ENCODE data around the gene ARHGEF19. TPM values are rescaled to one million over a fixed set of nuclear protein-coding genes. Genes with fewer than 3 reads are reported as not detected.

Gene ARHGEF19
- total and polyA plus RNA-seq, 11 donors: 0.97 to 3.8 (median 2.3) TPM

DNA sequence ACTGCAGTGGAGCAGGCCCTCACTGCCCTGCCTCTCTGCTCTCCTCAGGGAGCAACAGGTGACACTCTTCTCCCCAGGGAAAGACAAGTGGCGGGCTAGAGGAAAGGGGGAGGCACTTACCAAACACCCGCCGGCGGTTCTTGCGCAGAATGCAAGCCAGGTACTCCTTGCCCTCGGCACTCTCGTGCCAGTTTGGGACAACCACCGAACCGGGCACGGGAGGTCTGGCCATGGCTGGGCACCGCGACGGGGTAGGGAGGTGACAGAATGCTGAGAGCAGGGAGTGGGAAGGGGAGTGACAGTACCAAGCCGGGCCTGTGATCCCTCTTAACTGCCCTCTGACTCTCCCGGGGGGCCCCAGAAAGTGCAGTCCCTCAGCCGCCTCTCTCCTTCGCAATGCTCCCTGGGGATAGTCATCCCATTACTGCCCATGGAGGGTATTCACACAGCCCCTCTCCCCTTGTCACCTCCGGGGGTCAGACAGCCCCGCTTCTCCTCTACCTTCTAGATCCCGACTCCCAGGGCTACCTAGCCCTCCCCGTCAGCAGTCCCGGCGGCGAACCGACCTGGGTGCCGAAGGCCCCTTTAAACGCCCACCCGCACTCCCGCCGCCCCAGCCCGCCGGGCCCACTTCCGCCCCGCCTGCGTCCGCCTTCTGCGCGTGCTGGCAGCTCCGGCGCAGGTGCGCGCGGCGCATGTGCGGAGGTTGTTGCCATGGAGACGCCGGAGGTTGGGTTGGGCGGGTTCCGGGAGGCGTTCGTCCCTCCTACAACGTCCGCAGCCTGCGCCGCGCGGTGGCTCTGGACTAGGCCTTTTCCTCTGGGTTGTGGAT is 24.3 kb upstream of the ARHGEF19 start, which contains the start of gene CPLANE2:
TSS of gene CPLANE2 (minus strand) at position 673 of the 832 bp plus-strand sequence. CDS start at position 232, 441 bp downstream.
- intact Hi-C loops (cut with DNase I): loop anchor here in 2 of 10 donors (2.0 to 5.0 kb wide), 2 partner anchors 20 to 154 kb away; no protein-coding TSS in a partner anchor
- Histone ChIP-seq H3K36me3 (peaks cover 0 to 9% (median 0%) of the 10 kb centered on the region in 9 donors), H3K4me1 (peaks cover 0 to 22% (median 16%) of the 10 kb centered on the region in 12 donors), H3K9me3 (no peaks in the 10 kb centered on the region), H3K4me3 (peak within 1 kb of the TSS; percentile 49 to 81 (median 68)), H3K27me3 (no peaks in the 10 kb centered on the region), H3K27ac (peak within 1 kb of the TSS; percentile 61 to 94 (median 86))
- TF ChIP-seq POLR2A (IDR thresholded peaks at IDR 0.05): peak in 1 of 2 donors; percentile 88
- TF ChIP-seq, protein P1, sequence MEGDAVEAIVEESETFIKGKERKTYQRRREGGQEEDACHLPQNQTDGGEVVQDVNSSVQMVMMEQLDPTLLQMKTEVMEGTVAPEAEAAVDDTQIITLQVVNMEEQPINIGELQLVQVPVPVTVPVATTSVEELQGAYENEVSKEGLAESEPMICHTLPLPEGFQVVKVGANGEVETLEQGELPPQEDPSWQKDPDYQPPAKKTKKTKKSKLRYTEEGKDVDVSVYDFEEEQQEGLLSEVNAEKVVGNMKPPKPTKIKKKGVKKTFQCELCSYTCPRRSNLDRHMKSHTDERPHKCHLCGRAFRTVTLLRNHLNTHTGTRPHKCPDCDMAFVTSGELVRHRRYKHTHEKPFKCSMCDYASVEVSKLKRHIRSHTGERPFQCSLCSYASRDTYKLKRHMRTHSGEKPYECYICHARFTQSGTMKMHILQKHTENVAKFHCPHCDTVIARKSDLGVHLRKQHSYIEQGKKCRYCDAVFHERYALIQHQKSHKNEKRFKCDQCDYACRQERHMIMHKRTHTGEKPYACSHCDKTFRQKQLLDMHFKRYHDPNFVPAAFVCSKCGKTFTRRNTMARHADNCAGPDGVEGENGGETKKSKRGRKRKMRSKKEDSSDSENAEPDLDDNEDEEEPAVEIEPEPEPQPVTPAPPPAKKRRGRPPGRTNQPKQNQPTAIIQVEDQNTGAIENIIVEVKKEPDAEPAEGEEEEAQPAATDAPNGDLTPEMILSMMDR (IDR thresholded peaks at IDR 0.05): peak in 3 of 12 donors; percentile 24 to 33 (median 28)
- DNase-seq: peak; percentile 95 to 97 (median 96)
- 1 to 2% (median 1%) methylated on average over 41 to 57 of the region's 57 CpGs for WGBS, 4 donors
- peak; percentile 81 to 96 (median 96) for ATAC-seq

GRCh38 chr1:16235944-16236510 is 23.6 kb upstream of the ARHGEF19 start:
- 37 to 44% (median 43%) methylated on average over 6 of the region's 6 CpGs for WGBS, 4 donors
- peak overlapping the region; percentile 61 to 94 (median 86) for H3K27ac ChIP-seq
- H3K9me3 ChIP-seq: no peaks in the 10 kb centered on the region
- no peak for TF ChIP-seq POLR2A (IDR thresholded peaks at IDR 0.05)
- TF ChIP-seq, protein P1 (IDR thresholded peaks at IDR 0.05): peak in 5 of 12 donors; percentile 24 to 39 (median 26)
- intact Hi-C loops (cut with DNase I): loop anchor here in 2 of 10 donors (2.0 to 5.0 kb wide), 2 partner anchors 19 to 154 kb away; no protein-coding TSS in a partner anchor
- DNase-seq (peak in 2 of 5 donors; percentile 41 to 58), ATAC-seq (peak; percentile 33 to 71 (median 64))
- H3K27me3 ChIP-seq: no peaks in the 10 kb centered on the region
- peaks cover 0 to 22% (median 16%) of the 10 kb centered on the region in 12 donors for H3K4me1 ChIP-seq
- peak overlapping the region; percentile 49 to 81 (median 68) for H3K4me3 ChIP-seq
- H3K36me3 ChIP-seq: peaks cover 0 to 14% (median 0%) of the 10 kb centered on the region in 9 donors

DNA sequence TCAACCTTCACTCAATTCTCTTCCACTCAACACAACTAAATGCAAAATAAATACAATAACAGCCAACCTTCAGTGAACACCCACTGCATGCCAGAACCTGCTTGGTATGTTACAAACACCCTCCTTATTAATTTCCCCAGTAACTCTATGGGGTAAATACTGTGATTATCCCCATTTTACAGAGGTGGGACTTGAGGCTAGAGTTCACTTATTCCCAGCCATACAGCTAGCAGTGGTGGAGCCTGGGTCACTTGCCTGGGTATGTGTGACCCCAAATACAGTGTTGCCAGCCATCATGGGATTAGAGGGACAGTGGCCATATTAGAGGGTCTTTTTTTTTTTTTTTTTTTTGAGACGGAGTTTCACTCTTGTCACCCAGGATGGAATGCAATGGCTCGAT is 22.9 kb upstream of the ARHGEF19 start:
- no peak for ATAC-seq
- WGBS, 4 donors: 88 to 97% (median 89%) methylated on average over 2 of the region's 2 CpGs
- Histone ChIP-seq H3K4me1 (peaks cover 0 to 22% (median 16%) of the 10 kb centered on the region in 12 donors), H3K4me3 (no peak overlapping the region), H3K9me3 (no peaks in the 10 kb centered on the region), H3K27ac (no peak overlapping the region), H3K27me3 (no peaks in the 10 kb centered on the region), H3K36me3 (peaks cover 0 to 14% (median 0%) of the 10 kb centered on the region in 9 donors)
- intact Hi-C loops (cut with DNase I): loop anchor here in 1 of 10 donors (5.0 kb wide), 1 partner anchor 153 kb away; no protein-coding TSS in a partner anchor
- DNase-seq: no peak
- TF ChIP-seq, protein P1 (IDR thresholded peaks at IDR 0.05): no peak
- TF ChIP-seq POLR2A (IDR thresholded peaks at IDR 0.05): no peak

Measured in heart left ventricle (tissue), 16 donors.